NCI-H2081 treated with DMSO at 0.1 percent for 48 hours (cell line): ENCODE data around the gene KCNK5.

ENCODE experiments used
- DNase-seq: peaks from one replicate; lab custom pipeline; 2025; lab: John Stamatoyannopoulos, UW

The KCNK5 gene, protein sequence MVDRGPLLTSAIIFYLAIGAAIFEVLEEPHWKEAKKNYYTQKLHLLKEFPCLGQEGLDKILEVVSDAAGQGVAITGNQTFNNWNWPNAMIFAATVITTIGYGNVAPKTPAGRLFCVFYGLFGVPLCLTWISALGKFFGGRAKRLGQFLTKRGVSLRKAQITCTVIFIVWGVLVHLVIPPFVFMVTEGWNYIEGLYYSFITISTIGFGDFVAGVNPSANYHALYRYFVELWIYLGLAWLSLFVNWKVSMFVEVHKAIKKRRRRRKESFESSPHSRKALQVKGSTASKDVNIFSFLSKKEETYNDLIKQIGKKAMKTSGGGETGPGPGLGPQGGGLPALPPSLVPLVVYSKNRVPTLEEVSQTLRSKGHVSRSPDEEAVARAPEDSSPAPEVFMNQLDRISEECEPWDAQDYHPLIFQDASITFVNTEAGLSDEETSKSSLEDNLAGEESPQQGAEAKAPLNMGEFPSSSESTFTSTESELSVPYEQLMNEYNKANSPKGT

DNA sequence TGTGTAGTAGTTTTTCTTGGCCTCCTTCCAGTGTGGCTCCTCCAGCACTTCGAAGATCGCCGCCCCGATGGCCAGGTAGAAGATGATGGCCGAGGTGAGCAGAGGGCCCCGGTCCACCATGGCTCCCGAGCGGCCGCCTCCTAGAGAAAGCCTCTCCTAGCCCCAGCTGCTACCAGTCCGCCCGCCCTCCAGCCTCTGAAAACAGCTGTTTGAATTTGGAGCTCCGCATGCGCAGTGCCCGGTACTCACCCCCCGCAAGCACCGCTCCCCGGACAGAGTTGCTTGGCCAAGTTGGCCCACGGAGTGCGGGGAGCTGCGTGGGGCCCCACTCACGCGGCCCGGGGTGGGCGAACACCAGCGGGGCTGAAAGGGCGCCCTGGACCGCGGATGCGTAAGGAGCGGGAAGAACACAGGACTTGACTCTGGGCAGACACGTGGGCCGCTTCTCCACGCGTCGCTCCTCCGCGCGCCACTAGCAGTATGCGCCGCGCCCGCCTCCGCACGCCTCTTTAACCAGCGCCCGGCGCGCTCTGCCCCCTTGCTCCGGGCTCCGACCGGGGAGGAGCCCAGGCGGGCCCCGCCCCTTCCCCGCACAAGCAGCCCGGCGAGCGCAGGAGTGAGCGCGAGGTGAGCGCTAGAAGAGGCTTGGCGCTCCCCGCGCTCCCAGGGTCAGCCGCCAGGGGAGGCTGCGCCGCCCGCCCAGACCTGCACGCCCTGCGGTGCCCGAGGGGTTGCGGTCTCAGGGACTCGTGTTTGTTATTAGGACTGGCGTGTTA lies at the start of gene KCNK5:
TSS of gene KCNK5 (minus strand) at position 484 of the 776 bp plus-strand sequence. CDS start at position 120, 364 bp downstream.
- no peak for DNase-seq

GRCh38 chr6:39276379-39276995 lies 47.2 kb upstream of the KCNK5 start:
- DNase-seq, result no peak

GRCh38 chr6:39274903-39275302 lies 45.6 kb upstream of the KCNK5 start:
- no peak for DNase-seq

DNA sequence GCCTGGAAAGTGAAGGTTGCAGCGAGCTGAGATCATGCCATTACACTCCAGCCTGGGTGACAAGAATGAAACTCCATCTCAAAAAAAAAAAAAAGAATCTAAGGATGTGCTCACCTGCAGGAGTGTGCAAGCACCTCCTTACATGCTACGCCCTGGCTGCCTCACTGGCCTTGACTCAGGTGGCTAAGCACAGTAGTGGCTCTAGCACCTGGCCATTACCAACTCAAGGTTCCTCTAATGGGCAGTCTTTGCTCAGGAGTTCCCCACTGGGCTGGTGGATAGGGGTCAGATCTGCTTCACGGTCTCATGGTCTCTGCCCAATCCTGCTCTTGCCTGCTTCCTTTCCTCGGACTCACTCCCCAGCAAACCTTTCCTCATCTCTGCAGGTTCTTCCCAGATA lies 45.2 kb upstream of the KCNK5 start:
- DNase-seq, result no peak

GRCh38 chr6:39273406-39273821 lies 44.1 kb upstream of the KCNK5 start:
- no peak for DNase-seq

- no peak for DNase-seq
Observed at GRCh38 chr6:39269961-39270360, 40.7 kb upstream of the KCNK5 start.

- DNase-seq, result no peak
Observed at GRCh38 chr6:39268721-39269120, 39.4 kb upstream of the KCNK5 start.

DNA sequence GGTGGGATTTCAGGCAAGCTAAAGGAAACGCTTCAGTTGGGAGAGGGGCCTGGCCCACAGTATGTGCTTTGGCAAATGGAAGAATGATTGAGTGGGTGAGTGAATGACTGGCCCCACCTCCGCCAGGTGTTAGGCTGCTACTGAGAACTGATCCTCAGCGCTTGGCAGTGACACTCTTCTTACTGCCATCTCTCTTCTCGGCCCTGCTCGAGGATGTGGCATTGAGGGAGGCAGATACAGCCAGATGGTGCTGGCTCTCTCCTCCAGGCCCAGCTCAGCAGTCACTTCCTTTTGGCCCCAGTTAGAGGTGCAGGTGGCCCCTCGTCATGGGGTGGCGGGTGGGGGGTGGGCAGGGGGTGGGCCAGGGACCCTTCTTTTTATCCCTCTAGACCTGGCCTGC lies 38.9 kb upstream of the KCNK5 start:
- no peak for DNase-seq

DNA sequence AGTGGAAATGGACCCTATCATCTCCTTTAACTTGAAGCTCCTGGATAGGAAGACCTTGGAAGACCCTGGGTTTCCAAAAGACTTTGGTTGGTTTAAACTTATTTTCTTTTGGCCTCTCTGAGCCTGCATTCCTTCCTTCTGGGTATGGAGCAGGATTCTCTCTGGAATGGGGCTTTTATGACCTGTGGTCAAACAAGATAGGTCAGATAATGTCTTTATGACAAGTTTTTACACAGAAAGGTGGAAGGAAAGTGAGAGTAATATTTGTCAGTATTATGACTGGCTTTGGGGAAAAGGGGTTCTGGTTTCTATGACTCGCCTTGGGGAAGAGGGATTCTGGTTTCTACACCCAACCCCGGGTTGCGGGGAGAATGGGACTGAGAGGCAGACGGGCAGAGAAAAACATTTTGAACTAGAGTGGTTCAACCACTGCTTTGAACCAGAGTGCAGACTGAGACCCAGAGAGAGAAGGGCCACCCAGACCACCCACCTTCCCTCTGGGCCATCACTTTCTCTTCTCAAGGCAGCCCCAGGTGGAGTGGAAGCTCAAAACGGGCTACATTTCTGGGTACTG lies 37.6 kb upstream of the KCNK5 start:
- no peak for DNase-seq

GRCh38 chr6:39266375-39266774 lies 37.1 kb upstream of the KCNK5 start:
- DNase-seq, result no peak

DNA sequence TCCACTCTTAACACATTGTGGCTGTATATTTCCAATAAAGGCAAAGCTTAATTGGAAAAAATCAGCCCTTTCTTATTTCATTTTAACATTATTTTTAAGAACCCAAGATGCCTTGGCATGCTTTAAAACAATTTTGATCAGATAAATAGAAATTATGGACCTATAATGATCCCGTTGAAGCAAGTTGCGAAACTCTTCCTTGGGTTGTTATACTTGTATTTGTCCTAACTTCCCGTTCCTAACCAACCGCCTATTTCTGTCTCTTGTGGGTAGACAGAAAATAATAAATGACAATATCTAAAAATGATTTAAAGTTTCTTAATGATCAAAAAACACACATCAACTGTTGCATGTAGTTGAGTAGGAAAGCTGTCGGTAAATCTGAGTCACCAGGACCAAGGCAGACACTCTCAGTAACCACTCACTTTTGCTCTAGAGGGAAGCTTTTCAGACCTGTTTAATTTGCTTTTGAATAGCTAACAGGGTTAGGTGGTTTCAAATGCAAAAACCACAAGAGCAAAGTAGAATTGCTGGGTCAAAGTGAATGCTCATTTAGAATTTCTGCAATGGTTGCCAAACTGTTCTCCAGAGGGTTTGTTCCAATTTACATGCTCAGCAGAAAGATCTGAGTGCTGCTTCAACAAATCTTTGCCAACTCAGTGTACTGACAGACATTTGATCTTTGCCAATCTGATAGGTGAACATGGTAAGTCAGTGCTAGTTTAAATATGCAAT lies 34.2 kb upstream of the KCNK5 start:
- no peak for DNase-seq

DNA sequence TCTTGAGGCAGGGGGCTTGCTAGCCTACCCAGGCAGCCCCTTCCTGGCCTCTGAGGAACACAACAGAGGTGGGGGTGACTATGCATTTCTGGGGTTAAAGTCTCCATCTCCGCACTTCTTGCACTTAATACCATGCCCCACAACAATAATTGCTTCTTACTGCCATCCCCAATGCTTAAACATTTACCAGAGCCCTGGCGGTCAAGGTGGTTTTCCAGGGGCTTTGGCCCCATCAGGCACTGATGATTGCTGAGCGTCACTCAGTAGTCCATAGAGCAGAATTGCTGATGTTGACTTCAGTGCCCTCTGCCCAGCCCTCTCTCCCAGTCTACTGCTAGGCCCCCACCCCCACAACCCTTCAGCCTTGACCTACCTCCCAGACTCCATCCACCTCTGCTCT lies 32.5 kb upstream of the KCNK5 start:
- no peak for DNase-seq

- DNase-seq, result no peak
Observed at GRCh38 chr6:39260953-39261352, 31.7 kb upstream of the KCNK5 start.

DNA sequence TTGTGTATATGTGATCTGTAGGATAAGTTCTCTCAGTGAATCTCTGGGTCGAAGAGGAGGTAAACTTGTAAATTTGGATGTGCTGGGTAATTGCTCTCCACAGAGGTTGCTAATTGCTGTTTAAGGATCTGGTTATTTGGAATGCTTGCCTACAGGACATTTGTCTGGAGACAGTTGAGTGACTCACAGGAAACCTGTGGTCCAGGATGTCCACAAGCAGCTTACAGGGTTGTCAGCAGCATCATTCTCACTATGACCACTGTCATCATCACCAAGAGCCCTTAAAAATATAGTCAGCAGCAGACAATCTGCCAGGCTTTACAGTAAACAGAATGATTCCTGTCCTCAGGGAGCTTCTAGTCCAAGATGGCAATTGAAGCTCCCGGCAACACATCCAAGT lies 31.2 kb upstream of the KCNK5 start:
- DNase-seq, result no peak

GRCh38 chr6:39256294-39256940 lies 27.1 kb upstream of the KCNK5 start:
- no peak for DNase-seq

DNA sequence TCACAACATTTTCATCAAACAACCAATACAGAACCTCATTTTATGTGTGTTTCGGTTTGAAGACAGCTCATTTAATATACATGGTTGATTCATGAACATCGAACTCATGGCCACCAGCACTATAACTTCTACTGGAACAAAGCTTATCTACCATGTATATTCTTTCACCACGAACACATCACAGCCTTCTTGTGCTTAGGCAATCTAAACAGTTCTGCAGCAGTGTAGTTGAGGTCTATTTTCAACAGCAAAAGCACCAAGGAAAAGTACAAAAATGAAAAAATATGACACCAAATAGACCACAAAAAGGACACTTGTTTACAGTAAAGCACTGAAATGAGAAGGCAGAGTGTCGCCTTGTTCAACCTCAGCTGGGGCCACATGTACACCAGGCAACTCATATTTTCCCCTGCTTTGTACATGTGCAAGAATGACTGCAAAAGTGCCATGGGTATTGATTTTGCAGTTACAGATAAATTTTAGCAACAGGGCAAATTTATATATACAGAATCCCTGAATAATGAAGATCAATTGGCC lies 25.8 kb upstream of the KCNK5 start:
- DNase-seq, result no peak

GRCh38 chr6:39251406-39251805 lies 22.1 kb upstream of the KCNK5 start:
- no peak for DNase-seq

GRCh38 chr6:39250507-39250906 lies 21.2 kb upstream of the KCNK5 start:
- no peak for DNase-seq

DNA sequence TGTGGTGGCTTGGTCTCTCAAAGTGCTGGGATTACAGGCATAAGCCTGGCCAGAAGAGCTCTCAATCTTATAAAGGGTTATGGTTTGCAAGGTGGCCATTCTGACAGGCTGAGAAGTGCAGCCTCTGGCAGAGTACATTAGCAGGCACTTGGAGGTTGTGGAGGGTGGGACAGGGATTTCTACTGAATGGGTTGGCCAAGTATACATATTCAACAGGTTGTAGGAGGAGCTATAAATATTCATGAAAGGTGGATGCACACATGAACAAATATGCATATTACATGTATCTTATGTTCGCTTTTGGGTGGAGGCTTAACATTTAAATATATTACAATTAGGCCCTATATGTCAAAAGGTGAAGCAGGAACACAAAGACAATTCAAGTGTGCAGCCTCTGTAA lies 20.0 kb upstream of the KCNK5 start:
- no peak for DNase-seq

DNA sequence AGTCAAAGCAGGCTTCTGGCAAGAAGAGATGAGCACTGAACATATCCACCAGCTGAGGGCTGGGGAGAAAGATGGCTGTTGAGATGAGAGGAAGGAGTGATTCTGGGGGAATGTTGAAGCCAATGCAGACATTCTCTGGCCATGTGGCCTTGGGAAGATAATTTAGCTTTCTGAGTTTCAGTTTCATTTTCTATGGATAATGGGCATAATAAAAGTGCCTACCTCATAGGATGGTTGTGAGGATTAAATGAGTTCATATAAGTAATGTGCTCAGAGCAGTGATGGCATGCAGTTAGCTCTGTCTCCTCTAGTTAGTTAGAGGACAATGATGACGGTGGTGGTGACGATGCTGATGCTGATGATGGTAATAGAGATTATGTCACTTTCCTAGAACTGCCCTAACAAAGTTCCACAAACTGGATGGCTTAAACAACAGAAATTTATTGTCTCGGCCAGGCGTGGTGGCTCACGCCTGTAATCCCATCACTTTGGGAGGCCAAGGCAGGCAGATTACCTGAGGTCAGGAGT lies 18.5 kb upstream of the KCNK5 start:
- no peak for DNase-seq

DNA sequence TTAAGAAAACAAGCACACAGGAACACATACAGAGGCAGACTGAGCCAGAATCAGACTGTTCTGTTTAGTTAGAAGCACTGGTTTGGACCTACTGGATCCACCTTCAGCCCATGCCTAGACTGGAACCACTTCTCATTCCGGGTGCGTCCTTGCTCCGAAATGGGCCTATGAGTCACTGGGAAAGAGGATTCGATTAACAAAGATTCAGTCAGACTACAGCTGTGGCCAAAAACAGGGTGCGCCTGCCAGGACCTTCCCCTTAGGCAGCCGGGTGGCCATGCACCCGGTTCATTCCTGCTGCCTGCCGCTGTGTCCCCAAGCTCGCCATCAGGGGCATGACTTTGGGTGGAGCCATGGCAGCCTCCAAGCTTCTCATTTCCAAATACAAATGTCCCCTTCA lies 14.5 kb upstream of the KCNK5 start:
- DNase-seq, result no peak
